HepG2 (cell line): ENCODE measurements around the gene DCST2. TPM values are rescaled to one million over a fixed set of nuclear protein-coding genes. Genes with fewer than 3 reads are reported as not detected.

Source experiments
- ASH2L ChIP-seq: fragments of 300-600, 200-600 bp; sonication (generic); IDR thresholded peaks from 2 replicates; pipeline ENCODE4 v1.7.0; 2017; ENCODE audit warnings: low read depth, mild to moderate bottlenecking, moderate library complexity, mixed read lengths, low read length; ENCODE audit not compliant: insufficient read length
- CENPX ChIP-seq: sonication (generic); formaldehyde crosslinking; IDR thresholded peaks from 2 replicates; pipeline ENCODE4 v1.9.0; 2021; ENCODE audit warnings: mild to moderate bottlenecking, missing genetic modification reagents, moderate library complexity
- DR1 ChIP-seq: sonication (generic); formaldehyde crosslinking; IDR thresholded peaks from 2 replicates; pipeline ENCODE4 v1.8.0; 2021; ENCODE audit warnings: mild to moderate bottlenecking, missing genetic modification reagents, inconsistent platforms
- JDP2 ChIP-seq: sonication (generic); formaldehyde crosslinking; IDR thresholded peaks from 2 replicates; pipeline ENCODE4 v1.8.1; 2022; ENCODE audit warnings: missing genetic modification reagents, borderline replicate concordance
- JUND ChIP-seq: sonication (generic); formaldehyde crosslinking; IDR thresholded peaks from 2 replicates; pipeline ENCODE4 v1.8.0; 2022; ENCODE audit warnings: mild to moderate bottlenecking, missing genetic modification reagents
- KDM4B ChIP-seq: sonication (generic); formaldehyde crosslinking; IDR thresholded peaks from 2 replicates; pipeline ENCODE4 v1.4.0; 2020; ENCODE audit warnings: missing genetic modification reagents
- KMT2A ChIP-seq: sonication (generic); formaldehyde crosslinking; IDR thresholded peaks from 2 replicates; pipeline ENCODE4 v1.4.0; 2020; ENCODE audit warnings: missing genetic modification reagents
- MAFF ChIP-seq: IDR thresholded peaks from 2 replicates; pipeline ENCODE4 v1.6.1; 2011; ENCODE audit warnings: low read depth, low read length, improper control_type of control experiment
- MIXL1 ChIP-seq: IDR thresholded peaks from 2 replicates; pipeline ENCODE4 v1.6.1; 2016
- NR1H2 ChIP-seq: sonication (generic); formaldehyde crosslinking; IDR thresholded peaks from 2 replicates; pipeline ENCODE4 v1.8.1; 2022; ENCODE audit warnings: low read depth, missing genetic modification reagents, borderline replicate concordance
- PHF20 ChIP-seq: sonication (generic); formaldehyde crosslinking; IDR thresholded peaks from 2 replicates; pipeline ENCODE4 v1.5.0; 2020; ENCODE audit warnings: mild to moderate bottlenecking, missing genetic modification reagents
- PLRG1 ChIP-seq: fragments of 450-650 bp; conservative IDR thresholded peaks from 2 replicates; pipeline ENCODE4 v1.6.1; 2016
- RFX5 ChIP-seq: IDR thresholded peaks from 2 replicates; pipeline ENCODE4 v1.6.1; 2011; ENCODE audit warnings: low read depth, low read length, improper control_type of control experiment
- SATB2 ChIP-seq: sonication (generic); formaldehyde crosslinking; IDR thresholded peaks from 2 replicates; pipeline ENCODE4 v1.5.0; 2020; ENCODE audit warnings: missing genetic modification reagents
- SNAI1 ChIP-seq: sonication (generic); formaldehyde crosslinking; IDR thresholded peaks from 2 replicates; pipeline ENCODE4 v1.5.0; 2020; ENCODE audit warnings: mild to moderate bottlenecking, missing genetic modification reagents, borderline replicate concordance
- SOX5 ChIP-seq: IDR thresholded peaks from 2 replicates; pipeline ENCODE4 v1.6.1; 2016; ENCODE audit warnings: borderline replicate concordance
- TBX3 ChIP-seq: fragments of 450-650 bp; IDR thresholded peaks from 2 replicates; pipeline ENCODE4 v1.6.1; 2017; ENCODE audit warnings: antibody characterized with exemption, mild to moderate bottlenecking, inconsistent platforms, borderline replicate concordance
- ZFX ChIP-seq: sonication (generic); formaldehyde crosslinking; IDR thresholded peaks from 2 replicates; pipeline ENCODE4 v1.4.0; 2020; ENCODE audit warnings: mild to moderate bottlenecking, low read depth, missing genetic modification reagents, moderate library complexity
- ZNF234 ChIP-seq: sonication (generic); formaldehyde crosslinking; conservative IDR thresholded peaks from 2 replicates; pipeline ENCODE4 v1.5.1; 2020; ENCODE audit warnings: mild to moderate bottlenecking, missing genetic modification reagents
- ZNF280B ChIP-seq: sonication (generic); formaldehyde crosslinking; IDR thresholded peaks from 2 replicates; pipeline ENCODE4 v1.5.0; 2020; ENCODE audit warnings: missing genetic modification reagents, mild to moderate bottlenecking, borderline replicate concordance
- ZNF451 ChIP-seq: sonication (generic); formaldehyde crosslinking; IDR thresholded peaks from 2 replicates; pipeline ENCODE4 v1.5.0; 2020; ENCODE audit warnings: mild to moderate bottlenecking, missing genetic modification reagents
- ZNF468 ChIP-seq: sonication (generic); formaldehyde crosslinking; IDR thresholded peaks from 2 replicates; pipeline ENCODE4 v1.8.0; 2022; ENCODE audit warnings: mild to moderate bottlenecking, moderate library complexity, missing genetic modification reagents
- ZSCAN5A ChIP-seq: sonication (generic); formaldehyde crosslinking; IDR thresholded peaks from 2 replicates; pipeline ENCODE4 v1.8.0; 2022; ENCODE audit warnings: mild to moderate bottlenecking, missing genetic modification reagents, borderline replicate concordance
- polyA plus RNA-seq, 8 experiments: library from polyadenylated mRNA; depleted of rRNA in 3 of 8; stranded (reverse) in 7 of 8; unstranded in 1 of 8; fragments of >200 nt; fragmentation: Illumina TruSeq in 4 of 8; extraction: Trizol in 4 of 8; gene quantifications; 2 replicates each; pipeline versions ENCODE4 v1.2.1 to v1.2.3, GENCODE V29; 2011 to 2016; ENCODE audit warnings: low read depth in 4 of 8, missing spikeins in 1 of 8, mixed read lengths in 1 of 8; ENCODE audit not compliant: insufficient read depth in 1 of 8
- total RNA-seq, 5 experiments: library from RNA; depleted of rRNA; stranded (reverse); fragments of >200 nt; fragmentation: Illumina TruSeq; extraction: Trizol; gene quantifications; 2 replicates each; pipeline ENCODE4 v1.2.3, GENCODE V29; 2016; ENCODE audit warnings: low read depth in 1 of 5
- TF ChIP-seq, protein P1 (sequence below): sonication (generic); formaldehyde crosslinking; IDR thresholded peaks from 2 replicates; pipeline ENCODE4 v1.5.0; 2020; ENCODE audit warnings: missing genetic modification reagents, mild to moderate bottlenecking, borderline replicate concordance
- TF ChIP-seq, protein P2 (sequence below): sonication (generic); formaldehyde crosslinking; IDR thresholded peaks from 2 replicates; pipeline ENCODE4 v1.4.0; 2020; ENCODE audit warnings: missing genetic modification reagents
- TF ChIP-seq, protein P3 (sequence below): sonication (generic); formaldehyde crosslinking; IDR thresholded peaks from 2 replicates; pipeline ENCODE4 v1.4.0; 2020; ENCODE audit warnings: mild to moderate bottlenecking, missing genetic modification reagents

The DCST2 gene
- total and polyA plus RNA-seq, 2 of the 13 experiments (the other 11 are each of a cell fraction or from before 2014, with no cell fraction given): 0.74 TPM; not detected in 1

GRCh38 chr1:155000726-155001424 lies 32.7 kb downstream of the DCST2 start (continued):
- TF ChIP-seq SNAI1 (CRISPR knock-in tag) (peak; percentile 89), ZNF451 (CRISPR knock-in tag) (0 out of 2 replicates have a peak, but pooled peaks have one; percentile 28), MAFF (no peak), KMT2A (CRISPR knock-in tag) (no peak), JDP2 (CRISPR knock-in tag) (no peak), ZSCAN5A (no peak), ZNF468 (CRISPR knock-in tag) (no peak), TBX3 (peak; percentile 80; the same call in 1 of the 2 replicates), ASH2L (peak; percentile 90), JUND (peak; percentile 89), PHF20 (CRISPR knock-in tag) (no peak; the same call in 1 of the 2 replicates), KDM4B (0 out of 2 replicates have a peak, but pooled peaks have one; percentile 64), RFX5 (peak; percentile 54; the same call in 1 of the 2 replicates), SOX5 (CRISPR knock-in tag) (peak; percentile 67; the same call in 1 of the 2 replicates), NR1H2 (CRISPR knock-in tag) (no peak), CENPX (CRISPR knock-in tag) (no peak), DR1 (CRISPR knock-in tag) (peak; percentile 53; the same call in 1 of the 2 replicates), MIXL1 (peak; percentile 75; the same call in 1 of the 2 replicates), ZFX (peak; percentile 79), PLRG1 (no peak), ZNF234 (CRISPR knock-in tag) (no peak), SATB2 (CRISPR knock-in tag) (0 out of 2 replicates have a peak, but pooled peaks have one; percentile 5), ZNF280B (CRISPR knock-in tag) (peak; percentile 76; the same call in 1 of the 2 replicates)
- TF ChIP-seq, protein P1, sequence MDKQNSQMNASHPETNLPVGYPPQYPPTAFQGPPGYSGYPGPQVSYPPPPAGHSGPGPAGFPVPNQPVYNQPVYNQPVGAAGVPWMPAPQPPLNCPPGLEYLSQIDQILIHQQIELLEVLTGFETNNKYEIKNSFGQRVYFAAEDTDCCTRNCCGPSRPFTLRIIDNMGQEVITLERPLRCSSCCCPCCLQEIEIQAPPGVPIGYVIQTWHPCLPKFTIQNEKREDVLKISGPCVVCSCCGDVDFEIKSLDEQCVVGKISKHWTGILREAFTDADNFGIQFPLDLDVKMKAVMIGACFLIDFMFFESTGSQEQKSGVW: no peak; the same call in 1 of the 2 replicates
- TF ChIP-seq, protein P2, sequence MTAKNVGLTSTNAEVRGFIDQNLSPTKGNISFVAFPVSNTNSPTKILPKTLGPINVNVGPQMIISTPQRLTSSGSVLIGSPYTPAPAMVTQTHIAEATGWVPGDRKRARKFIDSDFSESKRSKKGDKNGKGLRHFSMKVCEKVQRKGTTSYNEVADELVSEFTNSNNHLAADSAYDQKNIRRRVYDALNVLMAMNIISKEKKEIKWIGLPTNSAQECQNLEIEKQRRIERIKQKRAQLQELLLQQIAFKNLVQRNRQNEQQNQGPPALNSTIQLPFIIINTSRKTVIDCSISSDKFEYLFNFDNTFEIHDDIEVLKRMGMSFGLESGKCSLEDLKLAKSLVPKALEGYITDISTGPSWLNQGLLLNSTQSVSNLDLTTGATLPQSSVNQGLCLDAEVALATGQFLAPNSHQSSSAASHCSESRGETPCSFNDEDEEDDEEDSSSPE (CRISPR knock-in tag): peak; percentile 72
- TF ChIP-seq, protein P3, sequence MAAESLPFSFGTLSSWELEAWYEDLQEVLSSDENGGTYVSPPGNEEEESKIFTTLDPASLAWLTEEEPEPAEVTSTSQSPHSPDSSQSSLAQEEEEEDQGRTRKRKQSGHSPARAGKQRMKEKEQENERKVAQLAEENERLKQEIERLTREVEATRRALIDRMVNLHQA (CRISPR knock-in tag): no peak
